Measurements from ENCODE around the gene GSTM1.
"Not testable (repeated sequence)": the region's sequence is repeated elsewhere in the genome, so short reads cannot be mapped to it uniquely, and the experiment has no call there.

DNA sequence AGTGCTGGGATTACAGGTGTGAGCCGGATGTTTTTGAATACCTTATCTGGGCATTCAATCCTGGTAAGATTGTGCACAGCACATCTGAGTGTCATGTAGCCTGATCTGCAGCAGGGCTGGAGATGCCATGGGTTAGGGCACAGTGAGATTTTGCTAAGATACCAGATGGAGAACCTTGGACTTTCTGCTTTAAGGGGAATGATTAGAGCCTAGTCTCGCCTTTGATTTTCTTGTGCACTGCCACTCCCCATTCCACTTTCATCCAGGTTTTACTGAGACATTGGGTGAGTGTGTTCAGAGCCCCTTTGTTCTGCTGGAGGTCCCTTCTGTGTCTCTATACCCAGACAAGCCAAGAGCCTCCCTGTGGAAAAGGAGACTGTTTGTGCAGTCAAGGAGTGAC lies 13.8 kb upstream of the GSTM1 start:
- TF ChIP-seq CTCF, POLR2A (IDR thresholded peaks at IDR 0.05): not testable (repeated sequence)
